HAP-1 (cell line): Measurements from ENCODE around the gene ING3.
A peak's percentile ranks its signal among the peaks of the same experiment; 100 is the strongest.

Source experiments
- DNase-seq, 2 experiments: peaks; one replicate each; pipeline ENCODE4 v3.0.0-alpha.2; 2016 to 2020; ENCODE audit warnings: low spot score in 2 of 2
- H3K27me3 ChIP-seq: fragments of 250-450 bp; sonication (Bioruptor Pico); 2 replicates; pipeline ENCODE4 v1.5.1; 2020; ENCODE audit warnings: low read depth, mild to moderate bottlenecking, moderate library complexity
- H3K36me3 ChIP-seq: fragments of 250-450 bp; sonication (Bioruptor Pico); replicated peaks from 2 replicates; pipeline ENCODE4 v1.5.1; 2020; ENCODE audit warnings: mild to moderate bottlenecking
- H3K4me1 ChIP-seq: fragments of 250-450 bp; sonication (Bioruptor Pico); 2 replicates; pipeline ENCODE4 v1.5.1; 2020; ENCODE audit warnings: mild to moderate bottlenecking
- H3K4me3 ChIP-seq: fragments of 250-450 bp; sonication (Bioruptor Pico); 2 replicates; pipeline ENCODE4 v1.5.1; 2020; ENCODE audit warnings: mild to moderate bottlenecking, moderate library complexity
- H3K9me3 ChIP-seq: fragments of 250-450 bp; sonication (Bioruptor Pico); 2 replicates; pipeline ENCODE4 v1.5.1; 2020; ENCODE audit warnings: mild to moderate bottlenecking, moderate library complexity
- in situ Hi-C: fragments of 300-500 bp; cut with MboI; formaldehyde crosslinking; loops from 3 replicates; pipeline ENCODE4 v1.14.3; 2020; ENCODE audit warnings: low sequenced_read_pairs, inconsistent platforms, mixed read lengths

The ING3 gene

GRCh38 chr7:120939345-120939744 lies 11.2 kb upstream of the ING3 start:
- Histone ChIP-seq H3K9me3 (no peaks in the 10 kb centered on the region), H3K27me3 (no peaks in the 10 kb centered on the region), H3K36me3 (no peaks in the 10 kb centered on the region), H3K4me3 (no peak overlapping the region), H3K4me1 (no peaks in the 10 kb centered on the region)
- in situ Hi-C loops: no loop called here
- DNase-seq: no peak

DNA sequence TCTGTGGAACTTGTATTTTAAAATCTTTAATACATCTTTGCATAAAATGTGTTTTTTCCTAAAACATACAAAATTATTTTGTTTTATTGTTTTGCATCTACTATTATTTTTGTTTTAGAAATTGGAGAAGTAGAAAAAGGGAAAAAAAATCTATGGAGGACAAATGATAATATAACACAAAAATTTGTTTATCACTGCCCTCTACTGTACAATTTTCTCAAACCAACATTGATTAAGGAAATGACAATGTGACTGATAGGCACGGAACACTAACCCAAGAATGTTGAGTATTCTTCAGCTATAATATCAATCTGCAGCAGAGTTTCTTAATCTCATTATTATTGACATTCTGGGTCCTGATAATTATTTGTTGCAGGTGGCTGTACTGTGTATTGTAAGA lies 9.5 kb upstream of the ING3 start:
- H3K4me3 ChIP-seq: no peak overlapping the region
- DNase-seq: peak in 1 of 2 experiments; percentile 44
- in situ Hi-C loops: loop anchor here (10.0 kb wide), 1 partner anchor 126 kb away; no protein-coding TSS in a partner anchor
- H3K36me3 ChIP-seq: no peaks in the 10 kb centered on the region
- H3K9me3 ChIP-seq: no peaks in the 10 kb centered on the region
- no peaks in the 10 kb centered on the region for H3K4me1 ChIP-seq
- H3K27me3 ChIP-seq: no peaks in the 10 kb centered on the region

DNA sequence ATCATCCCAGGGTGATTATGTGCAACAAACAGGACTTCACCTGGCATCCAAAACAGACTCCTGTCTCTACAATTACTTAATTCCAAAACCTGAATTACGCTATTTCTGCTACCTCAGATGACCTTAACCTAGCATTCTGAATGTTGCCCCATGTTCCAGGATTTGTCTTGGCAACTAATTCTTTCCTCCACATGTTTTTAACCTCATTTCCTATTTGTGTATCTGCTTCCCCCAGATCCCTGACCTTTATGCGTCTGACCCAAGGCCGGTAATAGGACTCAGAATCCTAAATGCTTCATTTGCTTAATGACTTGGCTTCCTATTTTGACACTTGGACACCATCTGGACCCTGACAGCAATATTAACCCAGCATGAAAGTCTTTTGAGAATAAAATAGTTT lies 8.7 kb upstream of the ING3 start:
- Histone ChIP-seq H3K4me1 (no peaks in the 10 kb centered on the region), H3K9me3 (no peaks in the 10 kb centered on the region), H3K27me3 (no peaks in the 10 kb centered on the region), H3K36me3 (no peaks in the 10 kb centered on the region), H3K4me3 (no peak overlapping the region)
- in situ Hi-C loops: loop anchor here (10.0 kb wide), 1 partner anchor 127 kb away; no protein-coding TSS in a partner anchor
- DNase-seq: no peak

GRCh38 chr7:120942861-120943260 lies 7.7 kb upstream of the ING3 start:
- Histone ChIP-seq H3K4me1 (no peaks in the 10 kb centered on the region), H3K27me3 (no peaks in the 10 kb centered on the region), H3K9me3 (no peaks in the 10 kb centered on the region), H3K36me3 (no peaks in the 10 kb centered on the region), H3K4me3 (no peak overlapping the region)
- in situ Hi-C loops: loop anchor here (10.0 kb wide), 1 partner anchor 128 kb away; no protein-coding TSS in a partner anchor
- no peak for DNase-seq

- Histone ChIP-seq H3K9me3 (no peaks in the 10 kb centered on the region), H3K36me3 (no peaks in the 10 kb centered on the region), H3K4me1 (peaks cover 6% of the 10 kb centered on the region), H3K27me3 (no peaks in the 10 kb centered on the region), H3K4me3 (no peak overlapping the region)
- peak in 1 of 2 experiments; percentile 35 for DNase-seq
- in situ Hi-C loops: loop anchor here (10.0 kb wide), 1 partner anchor 130 kb away; no protein-coding TSS in a partner anchor
Observed at GRCh38 chr7:120944826-120945562, 5.6 kb upstream of the ING3 start.

DNA sequence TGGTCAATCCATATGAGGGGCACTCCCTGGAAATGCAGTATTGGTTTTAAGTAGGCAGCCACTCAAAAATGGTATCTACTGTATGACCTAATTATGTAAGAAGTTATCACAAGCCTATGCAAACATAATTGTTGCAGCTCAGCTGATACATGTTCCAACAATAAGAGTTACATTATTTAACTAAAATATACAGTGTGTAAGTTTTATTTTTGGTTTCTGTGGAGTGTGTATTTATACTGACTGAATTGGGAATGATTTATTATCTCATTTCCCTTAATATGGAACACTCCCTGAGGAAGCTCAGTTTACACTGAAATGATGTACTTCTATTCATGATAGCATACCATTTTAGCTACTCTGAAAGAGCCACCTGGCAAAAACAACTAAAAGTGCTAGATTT lies 2.6 kb upstream of the ING3 start:
- DNase-seq: no peak
- H3K4me1 ChIP-seq: peaks cover 6% of the 10 kb centered on the region
- no peaks in the 10 kb centered on the region for H3K27me3 ChIP-seq
- in situ Hi-C loops: loop anchor here (10.0 kb wide), 1 partner anchor 133 kb away; no protein-coding TSS in a partner anchor
- no peak overlapping the region for H3K4me3 ChIP-seq
- no peaks in the 10 kb centered on the region for H3K36me3 ChIP-seq
- H3K9me3 ChIP-seq: no peaks in the 10 kb centered on the region

DNA sequence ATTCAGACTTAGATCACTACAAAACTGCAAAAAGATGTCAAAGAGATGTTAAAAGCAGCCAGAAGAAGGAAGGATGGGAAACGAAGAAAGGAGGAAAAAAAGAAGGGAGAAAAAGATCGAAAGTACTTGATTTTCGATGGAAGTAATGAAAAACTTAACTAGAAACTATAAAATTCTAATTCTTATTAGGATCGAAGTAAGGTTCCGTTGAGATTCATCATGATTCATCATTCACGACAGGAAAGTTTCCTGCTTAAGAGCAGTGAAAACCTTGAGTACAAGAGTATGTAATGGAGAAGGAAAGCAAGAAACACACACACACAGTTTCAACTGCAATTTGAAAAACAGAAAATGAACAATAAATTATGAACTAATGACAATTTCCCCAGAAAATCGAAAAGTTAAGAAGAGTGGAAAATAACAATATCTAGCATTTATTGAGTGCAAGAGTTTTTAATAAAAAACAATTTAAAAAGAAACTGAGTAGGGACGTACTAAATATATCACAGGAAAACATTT lies 1.1 kb upstream of the ING3 start:
- DNase-seq: no peak
- Histone ChIP-seq H3K4me3 (peak overlapping the region; percentile 73), H3K36me3 (peaks cover 6% of the 10 kb centered on the region), H3K4me1 (peaks cover 8% of the 10 kb centered on the region), H3K9me3 (no peaks in the 10 kb centered on the region), H3K27me3 (no peaks in the 10 kb centered on the region)
- in situ Hi-C loops: loop anchor here (10.0 kb wide), 1 partner anchor 135 kb away; no protein-coding TSS in a partner anchor

- in situ Hi-C loops: loop anchor here (10.0 kb wide), 1 partner anchor 135 kb away; no protein-coding TSS in a partner anchor
- no peak for DNase-seq
- Histone ChIP-seq H3K27me3 (no peaks in the 10 kb centered on the region), H3K36me3 (peaks cover 10% of the 10 kb centered on the region), H3K4me3 (peak overlapping the region; percentile 73), H3K9me3 (no peaks in the 10 kb centered on the region), H3K4me1 (peaks cover 8% of the 10 kb centered on the region)
Observed at GRCh38 chr7:120949998-120950538, 509 bp upstream of the ING3 start.

GRCh38 chr7:120951309-120951699 lies 727 bp downstream of the ING3 start:
- in situ Hi-C loops: no loop called here
- Histone ChIP-seq H3K36me3 (peaks cover 22% of the 10 kb centered on the region), H3K4me3 (peak overlapping the region; percentile 73), H3K4me1 (peaks cover 12% of the 10 kb centered on the region), H3K9me3 (no peaks in the 10 kb centered on the region), H3K27me3 (no peaks in the 10 kb centered on the region)
- DNase-seq: no peak

- Histone ChIP-seq H3K4me3 (peak overlapping the region; percentile 73), H3K36me3 (peaks cover 26% of the 10 kb centered on the region), H3K4me1 (peaks cover 12% of the 10 kb centered on the region), H3K9me3 (no peaks in the 10 kb centered on the region), H3K27me3 (no peaks in the 10 kb centered on the region)
- in situ Hi-C loops: no loop called here
- DNase-seq: no peak
Observed at GRCh38 chr7:120951826-120952225, 1.2 kb downstream of the ING3 start.

GRCh38 chr7:120955577-120956149 lies 5.1 kb downstream of the ING3 start:
- Histone ChIP-seq H3K4me3 (no peak overlapping the region), H3K36me3 (peaks cover 29% of the 10 kb centered on the region), H3K9me3 (no peaks in the 10 kb centered on the region), H3K27me3 (no peaks in the 10 kb centered on the region), H3K4me1 (peaks cover 6% of the 10 kb centered on the region)
- in situ Hi-C loops: no loop called here
- no peak for DNase-seq

DNA sequence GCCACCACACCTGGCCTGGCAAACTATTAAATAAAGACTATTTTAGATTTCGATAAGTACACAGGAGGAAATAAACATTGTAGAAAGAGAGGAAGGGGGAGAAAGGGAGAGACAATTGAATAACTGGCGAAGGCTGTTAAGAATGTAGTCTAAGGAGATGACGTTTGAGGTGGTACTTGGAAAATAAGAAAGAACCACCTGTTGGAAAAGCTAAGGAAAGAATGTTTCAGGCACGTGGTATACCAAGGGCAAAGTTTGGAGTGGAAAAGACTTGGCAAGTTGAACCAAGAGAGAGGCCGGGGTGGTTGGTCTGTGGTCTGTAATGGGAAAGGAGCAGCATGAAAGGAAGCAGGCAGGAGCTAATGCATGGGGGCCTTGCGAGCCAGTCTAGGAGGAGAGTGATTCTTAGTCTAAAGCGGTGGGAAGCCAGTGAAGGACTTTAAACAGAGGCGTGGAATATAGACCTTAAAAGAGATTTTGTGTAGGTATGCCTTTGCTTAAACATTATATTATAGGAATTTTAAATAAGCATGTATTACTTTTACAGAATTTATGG lies 9.4 kb downstream of the ING3 start:
- no peak for DNase-seq
- in situ Hi-C loops: no loop called here
- Histone ChIP-seq H3K4me3 (no peak overlapping the region), H3K9me3 (no peaks in the 10 kb centered on the region), H3K27me3 (no peaks in the 10 kb centered on the region), H3K36me3 (peaks cover 20% of the 10 kb centered on the region), H3K4me1 (peaks cover 3% of the 10 kb centered on the region; the same call in 1 of the 2 replicates)

- Histone ChIP-seq H3K27me3 (no peaks in the 10 kb centered on the region), H3K4me3 (no peak overlapping the region), H3K36me3 (peaks cover 12% of the 10 kb centered on the region), H3K4me1 (peaks cover 3% of the 10 kb centered on the region; the same call in 1 of the 2 replicates), H3K9me3 (no peaks in the 10 kb centered on the region)
- in situ Hi-C loops: no loop called here
- no peak for DNase-seq
Observed at GRCh38 chr7:120960714-120961113, 10.1 kb downstream of the ING3 start.
